ENCODE measurements around the gene HPS1.
"Not testable (repeated sequence)": the region's sequence is repeated elsewhere in the genome, so short reads cannot be mapped to it uniquely, and the experiment has no call there.

Gene HPS1

DNA sequence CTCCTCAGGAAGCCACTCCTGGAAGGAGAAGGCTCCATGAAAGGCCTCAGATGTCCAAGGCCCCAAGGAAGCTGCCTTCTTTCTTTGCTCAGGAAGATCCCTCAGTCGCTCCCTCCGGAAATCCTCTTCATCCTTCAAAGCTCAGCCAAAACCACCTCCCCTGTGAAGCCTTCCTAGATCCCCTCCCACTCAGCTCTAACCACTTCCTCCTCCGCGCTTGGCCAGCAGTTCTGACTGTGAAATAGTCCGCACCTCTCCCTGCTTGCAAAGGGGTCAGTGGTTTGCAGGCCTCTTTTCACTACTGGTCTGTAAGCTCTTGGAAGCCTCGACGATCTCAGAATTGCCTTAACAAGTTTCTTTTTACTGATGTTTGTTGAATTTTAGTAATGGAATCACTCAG lies 55.7 kb downstream of the HPS1 start:
- no peak for DNase-seq (ENCODE audit: low read depth)
- H3K4me3 ChIP-seq (ENCODE audit: low read depth, low read length), result no peak overlapping the region
- TF ChIP-seq, protein P1, sequence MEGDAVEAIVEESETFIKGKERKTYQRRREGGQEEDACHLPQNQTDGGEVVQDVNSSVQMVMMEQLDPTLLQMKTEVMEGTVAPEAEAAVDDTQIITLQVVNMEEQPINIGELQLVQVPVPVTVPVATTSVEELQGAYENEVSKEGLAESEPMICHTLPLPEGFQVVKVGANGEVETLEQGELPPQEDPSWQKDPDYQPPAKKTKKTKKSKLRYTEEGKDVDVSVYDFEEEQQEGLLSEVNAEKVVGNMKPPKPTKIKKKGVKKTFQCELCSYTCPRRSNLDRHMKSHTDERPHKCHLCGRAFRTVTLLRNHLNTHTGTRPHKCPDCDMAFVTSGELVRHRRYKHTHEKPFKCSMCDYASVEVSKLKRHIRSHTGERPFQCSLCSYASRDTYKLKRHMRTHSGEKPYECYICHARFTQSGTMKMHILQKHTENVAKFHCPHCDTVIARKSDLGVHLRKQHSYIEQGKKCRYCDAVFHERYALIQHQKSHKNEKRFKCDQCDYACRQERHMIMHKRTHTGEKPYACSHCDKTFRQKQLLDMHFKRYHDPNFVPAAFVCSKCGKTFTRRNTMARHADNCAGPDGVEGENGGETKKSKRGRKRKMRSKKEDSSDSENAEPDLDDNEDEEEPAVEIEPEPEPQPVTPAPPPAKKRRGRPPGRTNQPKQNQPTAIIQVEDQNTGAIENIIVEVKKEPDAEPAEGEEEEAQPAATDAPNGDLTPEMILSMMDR (conservative IDR thresholded peaks at IDR 0.05; ENCODE audit: low read depth, low read length), result no peak

DNA sequence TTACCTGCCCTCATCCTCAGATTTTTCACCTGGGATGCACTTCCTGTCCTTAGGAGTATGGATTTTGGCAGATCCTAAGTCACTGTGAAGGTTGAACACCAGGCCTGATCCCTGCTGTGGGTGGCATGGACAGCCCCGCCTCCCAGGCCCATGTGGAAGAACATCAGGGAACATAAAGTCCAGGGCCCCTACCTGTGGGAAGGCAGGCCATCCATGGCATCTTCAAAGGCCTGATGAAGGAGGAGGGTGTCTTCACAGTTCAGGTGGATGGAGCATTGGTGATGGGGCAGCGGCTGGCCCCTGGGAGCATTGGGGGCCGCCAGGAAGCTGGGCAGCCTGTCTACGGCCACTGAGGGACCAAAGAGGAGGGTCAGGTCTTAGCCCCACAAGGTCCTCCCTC lies 56.3 kb downstream of the HPS1 start:
- DNase-seq (ENCODE audit: low read depth), result no peak
- H3K4me3 ChIP-seq (ENCODE audit: low read depth, low read length), result no peak overlapping the region
- TF ChIP-seq, protein P1 (conservative IDR thresholded peaks at IDR 0.05; ENCODE audit: low read depth, low read length), result no peak

DNA sequence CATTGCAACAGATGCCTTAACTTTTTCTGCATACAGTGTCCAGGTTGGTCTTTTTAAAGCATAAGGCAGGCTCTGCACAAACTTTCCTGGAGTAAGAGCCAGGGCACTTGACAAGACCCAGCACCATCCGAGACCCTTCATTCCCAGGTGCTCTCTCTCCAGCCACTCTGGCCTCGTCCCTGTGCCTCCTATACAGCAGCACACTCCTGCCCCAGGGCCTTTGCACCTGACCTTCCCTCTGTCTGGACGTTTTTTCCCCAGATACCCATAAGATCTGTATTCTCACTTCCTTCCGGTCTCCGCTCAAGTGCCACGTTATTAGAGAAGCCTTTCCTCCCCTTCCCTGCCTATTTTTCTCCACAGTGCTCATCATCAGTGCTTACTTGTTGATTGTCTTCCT lies 57.3 kb downstream of the HPS1 start:
- no peak overlapping the region for H3K4me3 ChIP-seq (ENCODE audit: low read depth, low read length)
- TF ChIP-seq, protein P1 (conservative IDR thresholded peaks at IDR 0.05; ENCODE audit: low read depth, low read length), result no peak
- DNase-seq (ENCODE audit: low read depth), result no peak

DNA sequence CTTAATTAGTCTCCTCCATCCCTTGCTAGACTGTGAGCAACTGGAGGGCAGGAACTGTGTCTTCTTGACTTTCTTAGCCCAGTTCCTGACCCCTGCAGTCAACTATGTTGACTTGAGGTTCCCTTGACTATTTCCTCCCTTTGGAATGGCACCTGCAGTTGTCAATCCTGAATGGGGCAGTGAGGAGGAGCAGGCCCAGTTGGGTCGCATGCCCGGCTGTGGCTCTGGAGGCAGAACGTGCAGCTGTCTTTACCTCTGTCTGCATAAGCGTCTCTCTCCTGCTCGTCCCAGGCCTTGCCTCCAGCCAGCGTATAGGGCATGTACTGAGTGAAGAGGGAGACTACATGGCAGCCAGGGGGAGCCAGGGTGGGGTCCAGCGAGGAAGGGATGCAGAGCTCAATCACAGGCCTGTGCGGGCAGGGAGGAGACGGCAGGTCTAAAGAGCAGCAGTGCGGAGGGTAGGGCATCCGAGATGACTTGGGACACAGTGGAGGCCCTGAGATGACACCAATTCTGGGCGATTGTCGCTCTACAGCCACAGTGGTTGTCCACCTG lies 58.6 kb downstream of the HPS1 start:
- H3K4me3 ChIP-seq (ENCODE audit: low read depth, low read length), result no peak overlapping the region
- no peak for DNase-seq (ENCODE audit: low read depth)

DNA sequence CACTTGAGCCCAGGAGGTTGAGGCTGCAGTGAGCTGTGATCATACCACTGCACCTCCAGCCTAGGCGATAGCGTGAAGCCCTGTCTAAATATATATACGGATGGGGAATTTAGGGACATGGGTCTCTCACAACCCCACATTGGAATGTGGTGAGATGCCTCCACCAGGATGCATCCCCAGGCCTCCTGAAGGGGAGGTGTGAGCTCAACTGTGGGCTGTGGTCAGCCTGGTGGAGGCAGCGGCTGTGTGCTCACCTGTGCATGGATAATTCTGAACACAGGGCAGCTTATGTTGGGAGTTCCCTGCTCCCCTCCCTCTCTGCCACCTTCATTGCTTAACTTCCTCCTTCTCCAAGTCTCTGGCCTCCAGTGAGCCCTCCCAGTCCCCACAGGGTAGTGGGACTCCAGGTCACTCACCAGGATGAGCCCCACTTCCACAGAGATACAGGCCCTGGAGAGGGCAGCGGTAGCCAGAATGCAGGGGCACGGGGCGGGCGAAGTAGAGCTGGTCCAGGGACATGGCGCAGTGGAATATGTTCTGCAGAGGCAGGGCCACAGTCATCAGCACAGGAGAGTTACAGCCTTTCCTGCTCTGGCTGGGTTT lies 62.1 kb downstream of the HPS1 start:
- H3K4me3 ChIP-seq (ENCODE audit: low read depth, low read length), result no peak overlapping the region
- TF ChIP-seq, protein P1 (conservative IDR thresholded peaks at IDR 0.05; ENCODE audit: low read depth, low read length), result no peak
- DNase-seq (ENCODE audit: low read depth), result no peak

More for the DNA sequence above, 58.6 kb downstream of the HPS1 start:
- TF ChIP-seq, protein P1 (conservative IDR thresholded peaks at IDR 0.05; ENCODE audit: low read depth, low read length), result peak; percentile 24

DNA sequence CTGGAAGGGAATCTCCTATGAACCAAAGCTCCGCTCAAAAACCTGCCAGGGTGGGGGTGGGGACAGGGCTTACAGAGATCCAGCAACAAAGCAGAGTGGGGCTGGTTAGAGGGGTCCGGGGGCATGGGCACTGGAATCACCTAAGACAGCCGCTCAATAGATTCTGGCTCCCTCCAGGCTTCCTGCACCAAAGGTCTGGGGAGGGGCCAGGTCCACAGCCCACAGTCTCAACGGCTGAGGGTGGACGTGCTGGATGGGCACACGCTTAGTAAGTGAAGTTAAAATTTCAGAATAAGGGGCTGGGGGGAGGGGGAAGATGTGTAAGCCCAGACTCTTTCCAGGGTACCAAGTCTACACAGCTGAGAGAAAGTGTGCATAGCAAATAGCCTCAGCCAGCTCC lies 62.9 kb downstream of the HPS1 start:
- DNase-seq (ENCODE audit: low read depth), result no peak
- no peak overlapping the region for H3K4me3 ChIP-seq (ENCODE audit: low read depth, low read length)
- TF ChIP-seq, protein P1 (conservative IDR thresholded peaks at IDR 0.05; ENCODE audit: low read depth, low read length), result no peak

DNA sequence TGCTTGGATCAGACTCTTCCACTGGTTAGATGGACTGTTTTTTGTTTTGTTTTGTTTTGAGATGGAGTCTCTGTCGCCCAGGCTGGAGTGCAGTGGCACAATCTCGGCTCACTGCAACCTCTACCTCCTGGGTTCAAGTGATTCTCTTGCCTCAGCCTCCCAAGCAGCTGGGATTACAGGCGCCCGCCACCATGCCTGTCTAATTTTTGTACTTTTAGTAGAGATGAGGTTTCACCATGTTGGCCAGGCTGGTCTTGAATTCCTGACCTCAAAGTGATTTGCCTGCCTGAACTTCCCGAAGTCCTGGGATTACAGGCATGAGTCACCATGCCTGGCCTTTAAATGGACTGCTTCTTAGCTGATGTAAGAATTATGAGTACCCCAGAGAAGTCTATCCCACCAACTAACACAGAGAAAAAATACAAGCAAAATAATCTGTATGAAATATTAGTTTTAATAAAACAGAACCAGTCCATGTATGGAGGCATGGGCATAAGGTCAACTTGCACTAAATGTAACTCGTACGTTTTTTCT lies 63.5 kb downstream of the HPS1 start:
- DNase-seq (ENCODE audit: low read depth), result peak; percentile 63
- not testable (repeated sequence) for H3K4me3 ChIP-seq (ENCODE audit: low read depth, low read length)
